ENCODE measurements around the gene PNLIP.

- TF ChIP-seq CTCF (conservative IDR thresholded peaks at IDR 0.05; ENCODE audit: low read length) (no peak), EZH2phosphoT487 (IDR thresholded peaks at IDR 0.05; ENCODE audit: borderline replicate concordance, low read depth, low read length) (no peak)
Observed at GRCh38 chr10:116615199-116615776, 69.6 kb downstream of the PNLIP start.
